Uterus (tissue), 4 donors: Measurements from ENCODE around the gene ZNF10. TPM values are rescaled to one million over a fixed set of nuclear protein-coding genes. Genes with fewer than 3 reads are reported as not detected.

Experiments
- DNase-seq, 2 donors: peaks; one replicate each; pipeline ENCODE4 v3.0.0-alpha.2; 2019 to 2020
- H3K27ac ChIP-seq, 2 donors: fragments of 200-600 bp; sonication (generic); 1 replicate in 1 of 2; 2 replicates in 1 of 2; pipeline ENCODE4 v1.5.1; 2016 to 2018
- H3K27me3 ChIP-seq, 2 donors: fragments of 200-600 bp; sonication (generic); one replicate each; pipeline ENCODE4 v1.5.1; 2018 to 2019; ENCODE audit warnings: control low read depth in 1 of 2
- H3K36me3 ChIP-seq, 2 donors: fragments of 200-600 bp; sonication (generic); one replicate each; pipeline ENCODE4 v1.5.1; 2019; ENCODE audit warnings: control low read depth in 1 of 2
- H3K4me1 ChIP-seq, 2 donors: fragments of 200-600 bp; sonication (generic); one replicate each; pipeline ENCODE4 v1.5.1; 2018 to 2019; ENCODE audit warnings: control low read depth in 1 of 2
- H3K4me3 ChIP-seq, 2 donors: fragments of 200-600 bp; sonication (generic); 1 replicate in 1 of 2; 2 replicates in 1 of 2; pipeline ENCODE4 v1.5.1; 2018 to 2019; ENCODE audit warnings: mild to moderate bottlenecking in 1 of 2
- H3K9me3 ChIP-seq, 2 donors: fragments of 200-600 bp; sonication (generic); one replicate each; pipeline ENCODE4 v1.5.1; 2019; ENCODE audit warnings: control low read depth in 1 of 2
- CTCF ChIP-seq, 4 experiments: fragments of 200-600 bp in 2 of 4; fragments of 450-650 bp in 2 of 4; sonication (generic) in 2 of 4; IDR thresholded peaks; one replicate each; pipeline ENCODE4 v1.5.1; 2016 to 2019; ENCODE audit warnings: antibody characterized with exemption in 4 of 4, mild to moderate bottlenecking in 2 of 4, moderate library complexity in 1 of 4
- POLR2A ChIP-seq, 2 donors: fragments of 450-650 bp; IDR thresholded peaks; one replicate each; pipeline ENCODE4 v1.6.1; 2016; ENCODE audit warnings: antibody characterized with exemption in 2 of 2, mild to moderate bottlenecking in 1 of 2, moderate library complexity in 1 of 2
- intact Hi-C: fragments of 100-400 bp; cut with DNase I; formaldehyde crosslinking; loops from one replicate; pipeline ENCODE4 v1.15.1; 2023; ENCODE audit warnings: low total_unique reads
- total RNA-seq, 4 donors: library from RNA; depleted of rRNA in 3 of 4; stranded (reverse); fragments of >200 nt in 3 of 4; gene quantifications; one replicate each; pipeline versions ENCODE4 v1.1.0 to v1.2.4, GENCODE V29; 2014 to 2023
- donor health status: DM: yes; HTN: yes; CAD: no.

Gene ZNF10
- total RNA-seq, result 10 to 100 TPM; 17.9 to 35.9 (median 20.6) TPM

GRCh38 chr12:133130038-133130807 lies at the start of gene ZNF10, which contains the start of gene ZNF891:
ZNF10 (plus strand) TSS chr12:133130627; CDS start chr12:133144493, 13,866 bp downstream.
ZNF891 (minus strand) TSS chr12:133130274; CDS start chr12:133121918, 8,356 bp downstream.
- H3K27me3 ChIP-seq, result no peaks in the 10 kb centered on the region
- peak within 1 kb of the TSS; percentile 65 to 88 for H3K4me3 ChIP-seq
- H3K27ac ChIP-seq, result peak within 1 kb of the TSS; percentile 85 to 94
- DNase-seq, result peak; percentile 96 to 97
- peak; percentile 76 to 78 for TF ChIP-seq POLR2A (IDR thresholded peaks at IDR 0.05)
- no peak for TF ChIP-seq CTCF (IDR thresholded peaks at IDR 0.05)
- H3K4me1 ChIP-seq, result no peaks in the 10 kb centered on the region
- intact Hi-C loops, result no loop called here
- H3K9me3 ChIP-seq, result peaks cover 0 to 54% of the 10 kb centered on the region in 2 donors
- H3K36me3 ChIP-seq, result no peaks in the 10 kb centered on the region

DNA sequence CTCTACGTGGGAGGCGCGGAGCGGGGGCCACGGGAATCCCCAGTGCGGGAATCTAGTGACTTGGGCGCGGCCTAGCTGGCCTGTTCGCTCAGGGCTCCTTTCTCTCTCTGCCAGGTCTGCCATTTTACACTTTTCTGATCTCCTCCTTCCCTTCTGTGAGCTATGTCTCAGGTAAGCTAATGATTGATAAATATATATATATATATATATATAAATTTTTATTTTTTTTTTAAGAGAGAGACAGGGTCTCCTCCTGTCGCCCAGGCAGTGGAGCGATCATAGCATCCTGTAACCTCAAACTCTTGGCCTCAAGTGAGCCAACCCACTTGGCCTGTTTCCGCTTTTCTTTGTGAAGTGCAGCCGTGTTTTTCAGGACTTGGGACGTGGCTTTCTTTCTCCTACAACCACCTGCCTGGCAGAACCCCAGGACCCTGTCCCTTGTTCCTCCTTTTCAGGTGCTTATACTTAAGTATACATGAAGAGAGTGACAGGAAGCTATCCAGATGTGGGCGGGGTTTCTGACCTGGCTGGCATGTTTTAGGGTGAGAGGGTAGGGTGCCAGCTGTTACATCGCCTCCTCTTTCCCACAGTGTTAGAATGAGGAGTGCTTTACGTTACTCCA lies 49.2 kb upstream of the ZNF10 start:
- H3K4me1 ChIP-seq, result no peaks in the 10 kb centered on the region
- H3K27ac ChIP-seq, result peak overlapping the region; percentile 96 to 98
- peak; percentile 20 to 28 for DNase-seq
- no peak for TF ChIP-seq CTCF (IDR thresholded peaks at IDR 0.05)
- TF ChIP-seq POLR2A (IDR thresholded peaks at IDR 0.05), result no peak
- peaks cover 0 to 64% of the 10 kb centered on the region in 2 donors for H3K9me3 ChIP-seq
- H3K27me3 ChIP-seq, result no peaks in the 10 kb centered on the region
- intact Hi-C loops, result loop anchor here (5.0 kb wide), 1 partner anchor 44 kb away; the partner anchor contains the start of gene ZNF84
- no peaks in the 10 kb centered on the region for H3K36me3 ChIP-seq
- peak overlapping the region; percentile 91 to 95 for H3K4me3 ChIP-seq

DNA sequence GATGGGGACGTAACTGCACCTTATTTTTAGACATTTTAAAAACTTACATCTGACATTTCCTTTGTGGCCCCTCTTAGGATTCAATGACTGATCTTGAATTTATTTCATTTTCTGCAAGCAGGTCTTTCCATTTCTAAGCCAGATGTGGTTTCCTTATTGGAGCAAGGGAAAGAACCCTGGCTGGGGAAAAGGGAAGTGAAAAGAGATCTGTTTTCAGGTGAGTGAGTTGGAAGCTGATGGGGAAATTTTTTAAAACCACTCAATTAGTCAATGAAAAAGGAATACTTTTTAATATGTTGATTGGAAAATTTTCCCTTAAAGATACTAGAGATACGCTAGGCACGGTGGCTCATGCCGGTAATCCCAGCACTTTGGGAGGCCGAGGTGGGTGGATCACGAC lies 47.1 kb upstream of the ZNF10 start:
- no peak for TF ChIP-seq POLR2A (IDR thresholded peaks at IDR 0.05)
- TF ChIP-seq CTCF (IDR thresholded peaks at IDR 0.05), result no peak
- Histone ChIP-seq H3K27ac (no peak overlapping the region), H3K4me1 (no peaks in the 10 kb centered on the region), H3K4me3 (no peak overlapping the region), H3K27me3 (no peaks in the 10 kb centered on the region), H3K36me3 (no peaks in the 10 kb centered on the region), H3K9me3 (peaks cover 0 to 75% of the 10 kb centered on the region in 2 donors)
- no peak for DNase-seq
- intact Hi-C loops, result loop anchor here (5.0 kb wide), 1 partner anchor 46 kb away; the partner anchor contains the start of gene ZNF84

- H3K27ac ChIP-seq, result no peak overlapping the region
- peaks cover 0 to 98% of the 10 kb centered on the region in 2 donors for H3K9me3 ChIP-seq
- no peak overlapping the region for H3K4me3 ChIP-seq
- no peak for TF ChIP-seq CTCF (IDR thresholded peaks at IDR 0.05)
- no peak for TF ChIP-seq POLR2A (IDR thresholded peaks at IDR 0.05)
- intact Hi-C loops, result no loop called here
- DNase-seq, result no peak
- H3K36me3 ChIP-seq, result peaks cover 0 to 6% of the 10 kb centered on the region in 2 donors
- no peaks in the 10 kb centered on the region for H3K27me3 ChIP-seq
- no peaks in the 10 kb centered on the region for H3K4me1 ChIP-seq
These were observed 24.8 kb upstream of the ZNF10 start for GRCh38 chr12:133105620-133106019.

DNA sequence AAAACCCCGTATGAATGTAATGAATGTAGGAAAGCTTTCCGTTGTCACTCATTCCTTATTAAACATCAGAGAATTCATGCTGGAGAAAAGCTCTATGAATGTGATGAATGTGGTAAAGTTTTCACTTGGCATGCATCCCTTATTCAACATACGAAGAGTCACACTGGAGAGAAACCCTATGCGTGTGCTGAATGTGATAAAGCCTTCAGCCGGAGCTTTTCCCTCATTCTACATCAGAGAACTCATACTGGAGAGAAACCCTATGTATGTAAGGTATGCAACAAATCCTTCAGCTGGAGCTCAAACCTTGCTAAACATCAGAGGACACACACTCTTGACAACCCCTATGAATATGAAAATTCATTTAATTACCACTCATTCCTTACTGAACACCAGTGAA lies 24.2 kb upstream of the ZNF10 start:
- Histone ChIP-seq H3K36me3 (peaks cover 0 to 6% of the 10 kb centered on the region in 2 donors), H3K9me3 (peaks cover 0 to 98% of the 10 kb centered on the region in 2 donors), H3K27me3 (no peaks in the 10 kb centered on the region), H3K27ac (no peak overlapping the region), H3K4me3 (no peak overlapping the region), H3K4me1 (no peaks in the 10 kb centered on the region)
- no peak for DNase-seq
- intact Hi-C loops, result no loop called here
- TF ChIP-seq CTCF (IDR thresholded peaks at IDR 0.05) (no peak), POLR2A (IDR thresholded peaks at IDR 0.05) (no peak)
